ENCODE data around the gene MED27. TPM values are rescaled to one million over a fixed set of nuclear protein-coding genes. Genes with fewer than 3 reads are reported as not detected.
A peak's percentile ranks its signal among the peaks of the same experiment; 100 is the strongest.

MED27 gene
- total RNA-seq, 1 experiment from 2014 or later: 38.4 TPM

- Histone ChIP-seq H3K4me1 (ENCODE audit: insufficient read depth, low read length) (peaks cover 12% of the 10 kb centered on the region; the same call in 1 of the 2 replicates), H3F3A (ENCODE audit: low read length, unreplicated experiment) (no peaks in the 10 kb centered on the region), H2AFZ (ENCODE audit: low read length) (no peak overlapping the region), H3K79me2 (ENCODE audit: low read length) (peaks cover 83% of the 10 kb centered on the region), H4K20me1 (ENCODE audit: low read length) (0 out of 2 replicates have a peak, but pooled peaks cover 3% of the 10 kb centered on the region), H3K27me3 (ENCODE audit: low read length) (no peaks in the 10 kb centered on the region), H3K9me3 (ENCODE audit: low read length) (no peaks in the 10 kb centered on the region), H3K9me2 (replicated peaks; ENCODE audit: low read length) (no peaks in the 10 kb centered on the region), H3K9ac (ENCODE audit: low read length) (no peak overlapping the region), H3K36me3 (ENCODE audit: low read depth, low read length) (no peaks in the 10 kb centered on the region), H3K27ac (ENCODE audit: low read length) (no peak overlapping the region), H3K4me3 (ENCODE audit: low read length) (no peak overlapping the region), H3K4me2 (ENCODE audit: low read length) (no peak overlapping the region)
- DNase-seq: peak; percentile 20
- TF ChIP-seq CTCF (conservative IDR thresholded peaks at IDR 0.05; ENCODE audit: low read depth, low read length): no peak
- no peak for TF ChIP-seq EZH2phosphoT487 (IDR thresholded peaks at IDR 0.05; ENCODE audit: borderline replicate concordance, low read length)
- TF ChIP-seq EZH2 (IDR thresholded peaks at IDR 0.05; ENCODE audit: low read length, unreplicated experiment): no peak
- POLR2A ChIA-PET (ENCODE audit: unreplicated experiment): no interaction called here
- intact Hi-C loops (cut with micrococcal nuclease): no loop called here
- no TSS peak for BruUV-seq (replicated peaks)
- CTCF ChIA-PET: no interaction called here
- peak; percentile 53 for ATAC-seq
Observed at GRCh38 chr9:132020820-132021510, 58.7 kb downstream of the MED27 start.

GRCh38 chr9:132020272-132020671 lies 59.4 kb downstream of the MED27 start:
- no peaks in the 10 kb centered on the region for H3K36me3 ChIP-seq (ENCODE audit: low read depth, low read length)
- H2AFZ ChIP-seq (ENCODE audit: low read length): no peak overlapping the region
- intact Hi-C loops (cut with micrococcal nuclease): no loop called here
- no peaks in the 10 kb centered on the region for H3K9me2 ChIP-seq (replicated peaks; ENCODE audit: low read length)
- H3F3A ChIP-seq (ENCODE audit: low read length, unreplicated experiment): no peaks in the 10 kb centered on the region
- TF ChIP-seq EZH2phosphoT487 (IDR thresholded peaks at IDR 0.05; ENCODE audit: borderline replicate concordance, low read length) (no peak), CTCF (conservative IDR thresholded peaks at IDR 0.05; ENCODE audit: low read depth, low read length) (no peak), EZH2 (IDR thresholded peaks at IDR 0.05; ENCODE audit: low read length, unreplicated experiment) (no peak)
- ATAC-seq (no peak), DNase-seq (no peak)
- no peak overlapping the region for H3K27ac ChIP-seq (ENCODE audit: low read length)
- H3K79me2 ChIP-seq (ENCODE audit: low read length): peaks cover 82% of the 10 kb centered on the region
- no TSS peak for BruUV-seq (replicated peaks)
- no peak overlapping the region for H3K9ac ChIP-seq (ENCODE audit: low read length)
- no peaks in the 10 kb centered on the region for H3K27me3 ChIP-seq (ENCODE audit: low read length)
- peaks cover 12% of the 10 kb centered on the region; the same call in 1 of the 2 replicates for H3K4me1 ChIP-seq (ENCODE audit: insufficient read depth, low read length)
- H4K20me1 ChIP-seq (ENCODE audit: low read length): 0 out of 2 replicates have a peak, but pooled peaks cover 3% of the 10 kb centered on the region
- H3K4me3 ChIP-seq (ENCODE audit: low read length): no peak overlapping the region
- ChIA-PET POLR2A (ENCODE audit: unreplicated experiment) (no interaction called here), CTCF (no interaction called here)
- no peak overlapping the region for H3K4me2 ChIP-seq (ENCODE audit: low read length)
- H3K9me3 ChIP-seq (ENCODE audit: low read length): no peaks in the 10 kb centered on the region

DNA sequence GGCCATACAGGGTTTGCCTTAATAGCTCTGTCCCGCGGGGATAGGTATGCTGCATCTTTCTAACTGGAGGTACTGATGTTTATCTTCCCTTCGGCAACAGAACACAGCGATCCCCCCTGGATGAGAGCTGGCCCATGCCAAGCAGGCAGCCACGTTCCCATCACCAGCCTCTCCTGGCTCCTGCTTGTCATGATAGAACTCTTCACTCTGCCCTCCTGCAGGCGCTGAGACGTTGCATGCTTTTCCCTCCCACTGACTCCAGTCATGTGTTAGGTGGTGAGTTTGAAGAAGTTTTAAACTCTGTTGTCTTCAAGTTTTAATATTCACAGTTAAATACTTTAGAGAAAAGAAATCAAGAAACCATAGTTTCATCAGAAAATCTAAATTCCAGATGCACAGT lies 60.0 kb downstream of the MED27 start:
- no peaks in the 10 kb centered on the region for H3K9me3 ChIP-seq (ENCODE audit: low read length)
- ATAC-seq (no peak), DNase-seq (no peak)
- no TSS peak for BruUV-seq (replicated peaks)
- H3K79me2 ChIP-seq (ENCODE audit: low read length): peaks cover 81% of the 10 kb centered on the region
- H3K9ac ChIP-seq (ENCODE audit: low read length): no peak overlapping the region
- no peak overlapping the region for H3K4me2 ChIP-seq (ENCODE audit: low read length)
- H3K36me3 ChIP-seq (ENCODE audit: low read depth, low read length): no peaks in the 10 kb centered on the region
- H4K20me1 ChIP-seq (ENCODE audit: low read length): 0 out of 2 replicates have a peak, but pooled peaks cover 3% of the 10 kb centered on the region
- TF ChIP-seq EZH2 (IDR thresholded peaks at IDR 0.05; ENCODE audit: low read length, unreplicated experiment) (no peak), EZH2phosphoT487 (IDR thresholded peaks at IDR 0.05; ENCODE audit: borderline replicate concordance, low read length) (no peak), CTCF (conservative IDR thresholded peaks at IDR 0.05; ENCODE audit: low read depth, low read length) (no peak)
- no peak overlapping the region for H2AFZ ChIP-seq (ENCODE audit: low read length)
- CTCF ChIA-PET: no interaction called here
- intact Hi-C loops (cut with micrococcal nuclease): no loop called here
- no peak overlapping the region for H3K4me3 ChIP-seq (ENCODE audit: low read length)
- no peaks in the 10 kb centered on the region for H3F3A ChIP-seq (ENCODE audit: low read length, unreplicated experiment)
- peaks cover 12% of the 10 kb centered on the region; the same call in 1 of the 2 replicates for H3K4me1 ChIP-seq (ENCODE audit: insufficient read depth, low read length)
- H3K27ac ChIP-seq (ENCODE audit: low read length): no peak overlapping the region
- no peaks in the 10 kb centered on the region for H3K27me3 ChIP-seq (ENCODE audit: low read length)
- no peaks in the 10 kb centered on the region for H3K9me2 ChIP-seq (replicated peaks; ENCODE audit: low read length)
- POLR2A ChIA-PET (ENCODE audit: unreplicated experiment): no interaction called here
